AG04450 (cell line): ENCODE data around the gene NUB1. TPM values are rescaled to one million over a fixed set of nuclear protein-coding genes. Genes with fewer than 3 reads are reported as not detected.

Source experiments
- CTCF ChIA-PET: fragments of 300-600, 350-600 bp; formaldehyde crosslinking; extraction: SDS; loops from one replicate; lab custom pipeline; 2022; ENCODE audit warnings: antibody characterized with exemption, inconsistent platforms; lab: Charles Lee
- POLR2A ChIA-PET: fragments of 350-600 bp; formaldehyde crosslinking; extraction: SDS; loops from one replicate; lab custom pipeline; 2021; ENCODE audit warnings: antibody characterized with exemption, inconsistent platforms; lab: Yijun Ruan, JAX
- DNase-seq: peaks from one replicate; pipeline ENCODE4 v3.0.0-alpha.2; 2011; ENCODE audit warnings: low read depth, low spot score
- H3K27ac ChIP-seq: one replicate; pipeline ENCODE4 v1.5.1; 2012; ENCODE audit warnings: low read depth, low read length, control low read depth
- H3K27me3 ChIP-seq: one replicate; pipeline ENCODE4 v1.6.0; 2012; ENCODE audit warnings: low read length; ENCODE audit not compliant: control insufficient read depth, insufficient read depth
- H3K4me3 ChIP-seq: 2 replicates; pipeline ENCODE4 v1.5.1; 2011; ENCODE audit warnings: mild to moderate bottlenecking, low read depth, low read length, control low read depth
- H3K9me3 ChIP-seq: 2 replicates; pipeline ENCODE4 v1.5.1; 2012; ENCODE audit warnings: low read length; ENCODE audit not compliant: control insufficient read depth, insufficient read depth
- polyA plus RNA-seq: library from polyadenylated mRNA; depleted of rRNA; stranded (reverse); fragments of >200 nt; gene quantifications from 2 replicates; pipeline ENCODE4 v1.2.3, GENCODE V29; 2011
- TF ChIP-seq, protein P1 (sequence below): IDR thresholded peaks from 2 replicates; pipeline ENCODE4 v1.5.1; 2011; ENCODE audit warnings: low read depth, low read length, control low read depth, inconsistent platforms

NUB1 gene
- polyA plus RNA-seq, 1 experiment = 64.1 TPM

DNA sequence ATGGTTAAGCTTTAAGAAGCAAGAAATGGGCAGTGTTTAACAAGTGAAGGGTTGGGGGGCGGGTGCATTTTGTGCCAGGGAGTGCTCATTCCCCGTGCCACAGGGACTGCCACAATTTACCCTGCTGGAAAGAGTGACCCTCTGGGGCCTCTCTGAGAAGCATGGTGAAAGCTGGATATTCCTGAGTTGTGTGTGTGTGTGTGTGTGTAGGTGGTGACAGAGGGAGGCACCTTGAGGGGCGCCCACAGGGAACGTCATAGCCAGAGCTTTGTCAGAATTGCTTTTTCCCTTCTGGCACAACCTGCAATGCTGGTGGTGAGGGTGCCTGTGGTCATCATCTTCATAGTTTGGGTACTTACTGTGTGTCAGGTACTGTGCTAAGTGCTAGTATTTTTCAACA, 70.7 kb downstream of the NUB1 start:
- TF ChIP-seq, protein P1, sequence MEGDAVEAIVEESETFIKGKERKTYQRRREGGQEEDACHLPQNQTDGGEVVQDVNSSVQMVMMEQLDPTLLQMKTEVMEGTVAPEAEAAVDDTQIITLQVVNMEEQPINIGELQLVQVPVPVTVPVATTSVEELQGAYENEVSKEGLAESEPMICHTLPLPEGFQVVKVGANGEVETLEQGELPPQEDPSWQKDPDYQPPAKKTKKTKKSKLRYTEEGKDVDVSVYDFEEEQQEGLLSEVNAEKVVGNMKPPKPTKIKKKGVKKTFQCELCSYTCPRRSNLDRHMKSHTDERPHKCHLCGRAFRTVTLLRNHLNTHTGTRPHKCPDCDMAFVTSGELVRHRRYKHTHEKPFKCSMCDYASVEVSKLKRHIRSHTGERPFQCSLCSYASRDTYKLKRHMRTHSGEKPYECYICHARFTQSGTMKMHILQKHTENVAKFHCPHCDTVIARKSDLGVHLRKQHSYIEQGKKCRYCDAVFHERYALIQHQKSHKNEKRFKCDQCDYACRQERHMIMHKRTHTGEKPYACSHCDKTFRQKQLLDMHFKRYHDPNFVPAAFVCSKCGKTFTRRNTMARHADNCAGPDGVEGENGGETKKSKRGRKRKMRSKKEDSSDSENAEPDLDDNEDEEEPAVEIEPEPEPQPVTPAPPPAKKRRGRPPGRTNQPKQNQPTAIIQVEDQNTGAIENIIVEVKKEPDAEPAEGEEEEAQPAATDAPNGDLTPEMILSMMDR = no peak
- ChIA-PET POLR2A (interaction anchor here (0.7 kb wide), 1 partner anchor 617 kb away, joined by 3 read pairs; no protein-coding TSS in a partner anchor), CTCF (interaction anchor here (0.6 kb wide), 1 partner anchor 263 kb away, joined by 5 read pairs; no protein-coding TSS in a partner anchor)
- no peak overlapping the region for H3K4me3 ChIP-seq
- DNase-seq = no peak
- peaks cover 76% of the 10 kb centered on the region for H3K27me3 ChIP-seq
- peaks cover 4% of the 10 kb centered on the region; the same call in 1 of the 2 replicates for H3K9me3 ChIP-seq
- H3K27ac ChIP-seq = no peak overlapping the region

DNA sequence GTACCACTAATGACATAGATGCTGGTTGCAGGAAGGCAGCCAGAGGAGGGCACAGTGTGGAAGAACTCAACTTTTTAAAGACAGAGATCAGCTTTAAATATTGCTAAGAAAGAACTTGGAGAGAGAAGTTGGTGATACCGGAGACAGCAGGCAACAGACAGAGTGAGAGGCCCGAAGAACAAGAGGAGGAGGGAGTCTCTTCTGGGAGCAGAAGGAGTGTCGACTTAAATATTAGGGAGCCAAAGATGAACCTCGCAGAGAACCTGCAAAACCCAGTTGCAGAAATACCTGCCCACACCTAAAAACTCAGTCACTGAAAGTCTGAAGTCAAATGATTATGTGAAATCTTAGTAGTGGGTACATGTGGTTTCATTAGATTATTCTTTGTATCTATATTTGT, 71.6 kb downstream of the NUB1 start:
- Histone ChIP-seq H3K27ac (no peak overlapping the region), H3K9me3 (peaks cover 4% of the 10 kb centered on the region; the same call in 1 of the 2 replicates), H3K4me3 (no peak overlapping the region), H3K27me3 (peaks cover 70% of the 10 kb centered on the region)
- TF ChIP-seq, protein P1 = no peak
- ChIA-PET CTCF (no interaction called here), POLR2A (no interaction called here)
- no peak for DNase-seq

DNA sequence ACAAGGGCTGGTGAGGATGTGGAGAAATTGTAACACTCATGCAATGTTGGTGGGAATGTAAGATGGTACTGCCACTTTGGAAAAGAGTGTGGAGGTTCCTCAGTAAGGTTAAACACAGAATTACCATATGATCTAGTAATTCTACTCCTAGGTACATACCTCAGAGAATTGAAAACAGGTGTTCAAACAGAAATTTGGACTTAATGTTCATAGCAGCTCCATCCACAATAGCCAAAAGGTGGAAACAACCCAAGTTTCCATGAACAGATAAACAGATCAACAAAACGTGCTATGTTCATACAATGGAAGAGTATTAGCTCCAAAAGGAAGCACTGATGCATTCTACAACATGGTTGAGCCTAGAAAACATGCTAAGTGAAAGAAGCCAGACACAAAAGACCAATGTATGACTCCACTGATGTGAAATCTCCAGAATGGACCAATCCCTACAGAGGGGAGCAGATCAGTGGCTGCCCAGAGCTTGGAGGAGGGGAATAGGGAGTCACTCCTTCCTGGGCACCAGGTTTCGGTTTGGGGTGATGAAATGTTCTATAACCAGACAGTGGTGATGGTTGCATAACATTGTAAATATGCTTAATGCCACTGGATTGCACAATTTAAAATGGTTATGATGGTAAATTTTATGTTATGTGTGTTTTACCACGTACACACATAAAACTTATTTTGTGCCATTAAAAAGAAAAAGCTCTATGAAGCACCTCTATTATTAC, 73.9 kb downstream of the NUB1 start:
- POLR2A ChIA-PET = no interaction called here
- TF ChIP-seq, protein P1 = no peak
- H3K4me3 ChIP-seq = no peak overlapping the region
- CTCF ChIA-PET = interaction anchor here (1.6 to 1.7 kb wide), 2 partner anchors 33 to 101 kb away, joined by 4 to 5 read pairs; no protein-coding TSS in a partner anchor
- H3K27me3 ChIP-seq = peaks cover 50% of the 10 kb centered on the region
- no peak for DNase-seq
- peaks cover 6% of the 10 kb centered on the region for H3K9me3 ChIP-seq
- no peak overlapping the region for H3K27ac ChIP-seq

DNA sequence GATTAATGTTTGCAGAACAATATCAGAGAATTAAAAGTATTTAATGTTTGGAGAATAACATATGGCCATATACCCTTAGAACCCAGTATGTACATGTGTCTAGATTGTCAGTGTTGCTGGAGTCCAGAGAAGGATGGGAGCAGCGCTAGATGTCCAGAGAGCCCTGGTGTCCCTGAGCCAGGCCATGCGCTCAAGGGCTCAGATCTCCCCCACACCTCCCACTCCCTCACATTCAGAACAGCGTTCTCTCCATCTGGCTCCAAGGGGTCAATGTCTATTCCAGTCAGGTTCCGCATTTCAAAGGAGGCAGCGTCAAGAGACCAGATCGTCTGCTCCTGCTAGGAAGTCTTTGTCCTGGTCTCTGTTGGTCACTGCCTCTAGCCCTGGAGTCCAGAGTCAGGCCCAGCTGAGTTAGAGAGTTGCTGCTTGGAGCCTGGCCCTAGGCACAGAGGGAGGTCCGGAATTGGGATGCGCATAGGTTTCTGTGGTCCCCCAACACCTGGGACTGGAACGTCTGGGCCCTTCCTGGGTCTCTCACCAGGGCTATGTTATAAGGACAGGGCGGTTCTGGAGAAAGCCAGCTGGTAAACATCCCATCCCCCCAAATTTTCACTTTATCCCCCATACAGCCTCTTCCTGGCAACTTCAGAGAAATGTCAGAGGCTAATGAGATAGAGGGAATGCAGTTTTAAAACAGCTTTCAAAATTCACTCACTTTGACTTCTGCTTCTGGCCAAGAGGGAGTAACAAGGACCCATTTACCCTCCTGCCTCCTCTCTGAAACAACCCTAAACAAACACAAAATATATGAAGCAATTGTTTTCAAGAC, 74.7 kb downstream of the NUB1 start:
- Histone ChIP-seq H3K4me3 (no peak overlapping the region), H3K27me3 (peaks cover 42% of the 10 kb centered on the region), H3K27ac (no peak overlapping the region), H3K9me3 (peaks cover 6% of the 10 kb centered on the region)
- DNase-seq = no peak
- POLR2A ChIA-PET = no interaction called here
- CTCF ChIA-PET = interaction anchor here (1.6 to 1.7 kb wide), 2 partner anchors 32 to 102 kb away, joined by 4 to 5 read pairs; no protein-coding TSS in a partner anchor
- TF ChIP-seq, protein P1 = no peak
